Activated T-cell treated with anti-CD3 and anti-CD28 coated beads for 4 hours (primary cell): ENCODE data around the gene STON2.
"Not testable (repeated sequence)": the region's sequence is repeated elsewhere in the genome, so short reads cannot be mapped to it uniquely, and the experiment has no call there.

Source experiments
- DNase-seq: peaks from one replicate; pipeline ENCODE4 v3.0.0-alpha.2; 2020

Gene STON2

GRCh38 chr14:81263777-81264410 is 136.2 kb downstream of the STON2 start:
- no peak for DNase-seq

- no peak for DNase-seq
These were observed 138.9 kb downstream of the STON2 start for GRCh38 chr14:81261176-81261575.

GRCh38 chr14:81260732-81261131 is 139.4 kb downstream of the STON2 start:
- no peak for DNase-seq

- no peak for DNase-seq
These were observed 143.7 kb downstream of the STON2 start for GRCh38 chr14:81256289-81256960.

- DNase-seq, result no peak
These were observed 147.8 kb downstream of the STON2 start for GRCh38 chr14:81252278-81252677.

- no peak for DNase-seq
These were observed 152.8 kb downstream of the STON2 start for GRCh38 chr14:81247271-81247766.

- no peak for DNase-seq
These were observed 153.5 kb downstream of the STON2 start for GRCh38 chr14:81246461-81247270.

GRCh38 chr14:81245771-81246170 is 154.4 kb downstream of the STON2 start:
- no peak for DNase-seq

- DNase-seq, result not testable (repeated sequence)
These were observed 155.7 kb downstream of the STON2 start for GRCh38 chr14:81244431-81244830.

GRCh38 chr14:81243499-81243898 is 156.6 kb downstream of the STON2 start:
- no peak for DNase-seq

GRCh38 chr14:81236849-81237248 is 163.3 kb downstream of the STON2 start:
- DNase-seq, result not testable (repeated sequence)

GRCh38 chr14:81236138-81236537 is 164.0 kb downstream of the STON2 start:
- no peak for DNase-seq

- no peak for DNase-seq
These were observed 165.0 kb downstream of the STON2 start for GRCh38 chr14:81235096-81235495.

GRCh38 chr14:81234278-81234677 is 165.8 kb downstream of the STON2 start:
- no peak for DNase-seq

GRCh38 chr14:81233615-81234014 is 166.5 kb downstream of the STON2 start:
- DNase-seq, result no peak

- DNase-seq, result no peak
These were observed 168.6 kb downstream of the STON2 start for GRCh38 chr14:81231540-81231939.

GRCh38 chr14:81224222-81224621 is 175.9 kb downstream of the STON2 start:
- DNase-seq, result no peak

- not testable (repeated sequence) for DNase-seq
These were observed 176.3 kb downstream of the STON2 start for GRCh38 chr14:81223788-81224187.

GRCh38 chr14:81222691-81223090 is 177.4 kb downstream of the STON2 start:
- DNase-seq, result no peak

GRCh38 chr14:81222126-81222525 is 178.0 kb downstream of the STON2 start:
- no peak for DNase-seq

- no peak for DNase-seq
These were observed 178.5 kb downstream of the STON2 start for GRCh38 chr14:81221579-81222102.

- DNase-seq, result peak; percentile 86
These were observed 179.1 kb downstream of the STON2 start, which contains the start of gene GTF2A1 for GRCh38 chr14:81220830-81221578. Gene GTF2A1, minus strand, starts transcription at chr14:81220959. Its CDS starts 441 bp downstream, at chr14:81220518.

GRCh38 chr14:81220580-81220829 is 179.6 kb downstream of the STON2 start:
- DNase-seq, result no peak
